GM19372 (cell line): Measurements from ENCODE around the gene CST11.
"Not testable (repeated sequence)": the region's sequence is repeated elsewhere in the genome, so short reads cannot be mapped to it uniquely, and the experiment has no call there.

Experiments
- ATAC-seq: cut with Tn5 transposase; IDR thresholded peaks from one replicate; pipeline ENCODE4 v1.9.1; 2021; ENCODE audit warnings: mild to moderate bottlenecking, low read depth, moderate library complexity; ENCODE audit not compliant: unreplicated experiment

The CST11 gene, protein sequence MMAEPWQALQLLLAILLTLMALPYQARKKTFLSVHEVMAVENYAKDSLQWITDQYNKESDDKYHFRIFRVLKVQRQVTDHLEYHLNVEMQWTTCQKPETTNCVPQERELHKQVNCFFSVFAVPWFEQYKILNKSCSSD

DNA sequence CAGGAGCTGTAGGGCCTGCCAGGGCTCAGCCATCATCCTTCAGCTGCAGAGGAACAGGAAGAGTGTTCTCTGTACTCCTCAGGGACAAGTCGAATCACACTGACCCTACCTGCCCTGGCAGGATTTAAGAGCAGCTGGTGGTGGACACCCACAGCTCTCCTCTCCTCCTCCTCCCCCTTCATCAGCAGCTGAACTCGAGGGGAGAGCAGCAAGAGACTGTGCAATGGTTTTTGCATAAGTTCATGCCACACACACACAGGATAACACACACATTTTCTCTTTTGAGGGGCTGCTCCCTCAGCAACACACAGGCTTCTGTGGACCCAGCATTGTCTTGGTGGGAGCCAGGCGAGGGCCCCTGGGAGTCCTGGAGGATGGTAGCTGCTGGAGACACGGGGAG is at the start of gene CST11:
Gene CST11, minus strand, starts transcription at position 101 of the 400 bp plus-strand sequence. Its CDS starts 65 bp downstream, at position 36.
- ATAC-seq = no peak

DNA sequence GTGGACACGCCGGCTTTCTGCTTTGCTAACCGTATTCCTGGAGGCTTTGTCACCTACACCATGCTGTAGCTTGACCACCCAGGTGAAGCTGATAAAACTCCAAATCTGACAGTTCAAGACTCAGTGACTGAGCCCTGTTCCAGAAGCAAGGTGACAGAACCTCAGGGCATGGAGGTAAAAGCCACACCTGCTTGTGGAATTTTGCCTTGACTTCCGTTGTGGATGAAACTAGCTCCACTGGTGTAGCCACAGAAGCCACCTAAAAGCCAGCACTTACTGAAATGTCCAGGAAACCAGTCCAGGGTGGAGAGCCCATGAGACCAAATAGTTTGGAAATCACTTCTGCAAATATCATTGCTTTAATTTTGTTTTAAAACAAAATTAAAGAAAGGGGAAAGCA is 49.2 kb upstream of the CST11 start:
- no peak for ATAC-seq

DNA sequence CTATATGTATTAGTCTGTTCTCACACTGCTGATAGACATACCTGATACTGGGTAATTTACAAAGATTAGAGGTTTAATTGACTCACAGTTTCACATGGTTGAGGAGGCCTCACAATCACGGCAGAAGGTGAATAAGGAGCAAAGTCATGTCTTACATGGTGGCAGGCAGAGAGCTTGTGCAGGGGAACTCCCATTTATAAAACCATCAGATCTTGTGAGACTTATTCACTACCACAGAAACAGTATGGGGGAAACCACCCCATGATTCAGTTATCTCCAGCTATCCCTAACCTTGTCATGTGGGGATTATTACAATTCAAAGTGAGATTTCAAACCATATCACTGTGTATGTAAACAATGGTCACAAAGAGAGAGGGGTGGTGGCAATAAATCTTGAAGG is 44.9 kb upstream of the CST11 start:
- no peak for ATAC-seq

DNA sequence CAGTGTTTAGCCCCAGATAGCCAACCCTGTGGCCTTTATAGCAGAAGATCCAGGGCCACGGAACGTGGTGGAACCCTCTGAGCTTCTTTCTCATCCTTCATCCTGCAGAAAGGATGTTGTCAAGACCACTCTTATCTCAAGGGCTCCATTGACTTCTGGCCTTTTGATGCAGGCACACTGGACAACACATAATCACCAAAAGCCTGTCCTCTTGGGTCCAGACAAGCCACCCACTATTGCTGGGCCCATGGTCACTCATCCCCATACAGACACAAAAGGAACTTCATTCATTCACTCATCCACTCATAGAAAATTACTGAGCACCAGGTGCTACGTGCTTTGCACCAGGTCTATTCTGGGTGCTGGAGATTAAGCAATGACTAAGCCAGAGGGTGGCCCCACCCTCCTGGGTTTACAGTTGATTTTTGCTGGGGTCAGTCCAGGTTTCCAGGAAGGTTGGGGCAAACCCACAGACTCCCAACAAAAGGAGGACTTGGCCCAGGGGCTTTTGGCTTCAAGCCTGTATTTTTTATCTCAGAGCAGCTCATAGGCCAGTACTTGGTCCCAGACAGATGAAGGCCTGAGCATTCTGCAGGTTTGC is 40.6 kb upstream of the CST11 start:
- ATAC-seq = no peak

DNA sequence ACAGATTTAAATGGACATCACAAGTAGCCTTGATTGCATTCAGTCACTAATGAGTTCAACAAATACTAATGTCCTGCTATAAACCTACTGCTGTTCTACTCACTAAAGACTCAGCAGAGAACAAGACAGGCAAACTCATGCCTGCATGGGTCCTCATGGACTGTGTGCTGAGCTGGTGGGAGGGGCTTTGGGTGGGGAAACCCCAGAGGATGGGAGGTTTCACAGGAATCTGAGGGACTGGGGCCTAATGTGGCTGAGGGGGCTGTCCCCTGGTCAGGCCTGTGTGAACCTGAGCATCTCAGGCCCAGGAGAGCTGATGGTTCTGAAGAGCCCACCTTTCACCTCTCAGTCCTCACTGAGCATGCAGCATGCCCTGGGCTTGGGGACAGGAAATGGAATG is 39.6 kb upstream of the CST11 start:
- no peak for ATAC-seq

DNA sequence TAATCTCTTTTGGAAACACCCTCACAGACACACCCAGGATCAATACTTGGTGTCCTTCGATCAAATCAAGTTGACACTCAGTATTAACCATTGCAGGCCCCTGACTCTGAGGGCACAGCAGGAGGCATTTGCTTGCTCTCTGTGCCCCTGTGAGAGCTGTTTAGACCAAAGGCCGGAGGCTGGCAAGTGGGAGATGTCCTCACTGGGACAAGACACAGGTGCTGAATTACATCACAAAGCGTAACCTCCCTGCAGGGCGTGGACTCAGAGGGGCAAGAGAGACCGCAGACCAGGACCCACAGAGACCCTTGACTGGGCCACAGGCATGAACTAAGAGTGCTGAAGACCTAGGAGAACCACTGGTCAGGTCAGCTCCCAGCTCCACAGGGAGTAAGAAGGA is 38.1 kb upstream of the CST11 start, which contains the start of gene CST8:
Gene CST8, plus strand, starts transcription at position 301 of the 400 bp plus-strand sequence. CDS start 551 bp downstream, outside the sequence.
- ATAC-seq = no peak

DNA sequence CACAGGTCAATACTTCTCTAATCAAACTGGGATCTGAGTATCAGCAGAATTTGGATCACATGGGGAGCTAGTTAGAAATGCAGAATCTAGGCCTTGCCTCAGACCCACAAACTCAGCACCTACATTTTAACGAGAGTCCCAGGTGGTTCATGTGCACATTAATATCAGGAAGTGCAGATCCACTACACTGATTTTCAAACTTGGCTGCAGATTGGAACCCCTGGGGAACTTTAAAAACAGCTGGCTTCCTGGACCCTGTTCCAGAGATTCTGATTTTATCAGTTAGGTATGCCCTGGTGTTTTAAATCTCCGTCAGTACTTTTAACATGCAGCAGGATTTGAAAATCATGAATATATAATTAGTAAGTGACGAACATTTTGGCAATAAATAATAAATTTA is 36.3 kb upstream of the CST11 start:
- ATAC-seq = no peak

DNA sequence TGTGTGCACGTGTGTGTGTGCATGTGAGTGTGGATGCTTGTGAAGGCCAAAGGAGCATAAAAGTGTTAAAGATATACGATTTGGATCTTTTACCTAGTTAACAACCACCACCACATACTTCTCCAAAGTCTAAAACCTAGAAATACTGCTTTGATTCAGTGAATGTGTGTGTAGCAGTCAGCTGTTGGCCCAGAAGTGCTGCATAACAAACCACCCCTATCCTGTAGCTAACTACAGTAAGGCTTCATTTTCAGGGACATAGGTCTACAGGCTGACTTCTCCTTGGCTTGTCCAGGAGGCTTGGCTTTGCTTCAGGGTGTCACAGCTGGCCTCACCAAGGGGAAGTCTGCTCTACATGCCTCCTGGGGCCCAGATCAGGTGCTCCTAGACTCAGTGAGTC is 35.8 kb upstream of the CST11 start:
- no peak for ATAC-seq

DNA sequence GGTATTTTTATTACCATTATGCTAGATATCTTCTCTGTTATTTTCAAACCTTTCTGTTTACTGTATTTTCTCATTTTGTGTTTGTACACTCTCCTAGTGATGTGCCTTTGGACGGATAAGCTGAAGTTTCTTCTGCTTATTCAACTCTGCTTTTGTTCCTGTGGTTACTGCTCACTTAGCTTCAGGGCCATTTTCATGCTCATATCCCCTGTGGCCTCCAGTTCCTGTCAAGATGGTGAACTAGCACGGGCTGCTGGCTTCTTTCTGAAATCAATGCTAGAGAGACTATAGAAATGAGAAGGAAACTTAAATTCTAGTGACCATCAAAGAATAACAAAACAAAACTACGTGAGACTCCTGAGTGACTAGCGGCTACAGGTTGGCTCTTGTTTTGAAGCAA is 31.4 kb upstream of the CST11 start:
- ATAC-seq = no peak

DNA sequence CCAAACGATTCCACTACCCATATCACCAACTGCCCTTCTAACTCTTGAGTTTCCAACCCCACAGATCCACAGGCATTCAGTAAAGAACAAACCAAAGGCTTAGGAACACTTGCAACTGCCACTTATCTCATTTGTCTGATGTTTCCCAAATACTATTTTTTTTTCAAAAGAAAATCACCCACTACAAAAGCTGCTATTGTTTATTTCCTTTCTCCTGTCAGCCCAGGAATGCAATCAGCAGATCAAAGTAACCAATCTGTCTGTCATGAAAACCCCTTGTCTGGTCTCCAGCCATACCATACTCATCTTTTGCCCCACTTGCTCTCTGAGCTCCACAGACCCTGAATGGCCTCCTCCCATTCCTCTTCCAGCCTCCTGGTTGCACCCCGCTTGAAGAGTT is 29.5 kb upstream of the CST11 start:
- ATAC-seq = no peak

DNA sequence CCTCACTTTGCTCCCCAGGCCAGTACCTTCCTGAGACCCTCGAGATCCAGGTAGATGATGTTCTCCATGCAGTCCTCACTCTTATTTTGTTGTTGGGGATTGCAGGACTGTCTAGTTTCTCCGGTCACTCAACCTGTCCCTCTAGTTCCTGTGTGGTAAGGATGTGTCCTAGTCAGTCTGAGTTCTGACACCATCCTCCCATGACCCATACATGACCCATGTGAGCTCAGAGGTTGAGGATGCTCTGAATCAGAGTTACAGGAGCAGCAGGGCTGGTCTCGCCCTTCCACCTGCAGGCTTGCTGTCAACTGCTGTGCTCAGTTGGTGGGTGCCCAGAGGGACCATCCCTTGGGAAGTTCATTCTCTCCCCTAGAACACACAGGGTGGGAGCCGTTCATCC is 26.4 kb upstream of the CST11 start:
- no peak for ATAC-seq

DNA sequence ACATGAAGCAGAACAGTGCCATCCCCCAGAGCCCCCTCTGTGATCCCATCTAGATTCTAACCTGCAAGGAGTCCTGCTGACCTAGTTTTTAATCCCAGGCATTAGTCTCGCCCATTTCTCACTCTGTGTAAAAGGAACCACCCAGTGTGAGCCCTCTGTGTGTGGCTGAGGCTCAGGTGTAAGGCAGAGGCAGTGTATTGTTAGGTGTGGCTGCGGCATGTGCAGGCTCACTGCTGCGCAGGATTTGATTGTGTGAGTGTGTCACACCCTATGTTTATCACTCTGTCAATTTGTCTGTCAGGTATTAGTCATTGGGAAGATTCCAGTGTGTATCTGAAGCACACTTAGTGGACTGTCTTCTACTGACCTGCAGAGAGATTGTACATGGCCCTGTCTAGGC is 24.5 kb upstream of the CST11 start:
- ATAC-seq = no peak

DNA sequence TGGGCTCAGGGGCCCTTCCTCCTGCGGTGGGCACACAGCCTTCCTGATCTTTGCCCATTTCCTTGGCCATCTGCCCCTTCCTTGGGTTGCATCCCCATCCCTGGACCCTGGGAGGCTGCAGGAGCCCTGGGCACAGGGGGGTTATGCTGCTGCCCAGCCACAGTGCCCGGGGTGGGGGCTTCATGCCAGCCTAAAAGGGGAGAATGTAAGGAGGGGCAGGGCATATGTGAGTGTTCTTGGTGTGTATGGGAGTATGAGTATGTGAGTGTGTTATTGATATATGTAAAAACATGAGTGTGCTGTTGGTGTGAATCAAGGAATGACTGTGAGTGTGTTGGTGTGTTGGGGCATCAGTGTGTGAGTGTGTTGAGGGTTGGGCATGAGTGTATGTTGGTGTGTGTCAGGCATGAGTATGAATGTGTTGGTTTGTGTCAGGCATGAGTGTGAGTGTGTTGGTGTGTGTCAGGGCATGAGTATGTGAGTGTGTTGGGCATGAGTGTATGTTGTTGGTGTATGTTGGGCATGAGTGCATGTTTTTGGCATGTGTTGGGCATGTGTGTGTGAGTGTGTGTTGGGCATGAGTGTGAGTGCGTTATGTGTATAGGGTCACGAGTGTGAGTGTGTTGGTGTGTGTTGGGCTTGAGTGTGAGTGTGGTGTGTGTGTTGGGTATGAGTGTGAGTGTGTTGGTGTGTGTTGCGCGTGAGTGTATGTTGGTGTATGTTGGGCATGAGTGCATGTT is 23.5 kb upstream of the CST11 start:
- no peak for ATAC-seq

DNA sequence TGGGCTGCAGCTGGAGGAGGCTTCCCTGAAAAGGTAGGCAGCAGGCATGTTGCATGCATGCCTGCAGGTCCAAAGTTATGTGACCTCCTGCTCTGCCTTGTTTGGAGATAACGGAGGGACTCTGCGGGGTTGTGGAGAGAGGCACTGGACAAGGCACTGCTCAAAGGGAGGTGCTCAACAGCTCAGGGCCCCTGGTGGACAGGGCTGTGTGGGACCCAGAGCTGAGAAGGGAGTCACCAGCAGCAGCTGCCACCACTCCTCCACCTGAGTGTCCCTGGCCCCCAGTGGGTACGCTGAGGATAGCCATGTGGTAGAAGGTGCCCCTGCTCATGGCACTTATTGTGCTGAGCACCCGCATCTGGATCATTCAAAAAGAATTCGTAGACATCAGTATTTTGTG is 22.7 kb upstream of the CST11 start:
- no peak for ATAC-seq

DNA sequence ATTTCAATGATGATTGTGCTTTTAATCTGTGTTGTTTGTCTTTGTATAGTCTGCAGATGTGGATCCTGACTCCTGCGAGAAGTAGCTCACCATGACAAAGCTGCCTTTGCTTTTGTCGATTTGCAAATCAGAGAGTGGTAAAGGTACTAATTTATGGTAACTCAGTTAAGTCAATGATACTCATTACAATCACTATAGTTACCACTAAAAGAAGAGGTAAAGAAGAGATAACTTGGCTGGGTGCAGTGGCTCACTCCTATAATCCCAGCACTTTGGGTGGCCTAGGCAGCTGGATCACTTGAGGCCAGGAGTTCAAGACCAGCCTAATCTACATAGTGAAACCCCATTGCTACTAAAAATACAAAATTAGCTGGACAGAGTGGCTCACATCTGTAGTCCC is 20.6 kb upstream of the CST11 start:
- not testable (repeated sequence) for ATAC-seq

DNA sequence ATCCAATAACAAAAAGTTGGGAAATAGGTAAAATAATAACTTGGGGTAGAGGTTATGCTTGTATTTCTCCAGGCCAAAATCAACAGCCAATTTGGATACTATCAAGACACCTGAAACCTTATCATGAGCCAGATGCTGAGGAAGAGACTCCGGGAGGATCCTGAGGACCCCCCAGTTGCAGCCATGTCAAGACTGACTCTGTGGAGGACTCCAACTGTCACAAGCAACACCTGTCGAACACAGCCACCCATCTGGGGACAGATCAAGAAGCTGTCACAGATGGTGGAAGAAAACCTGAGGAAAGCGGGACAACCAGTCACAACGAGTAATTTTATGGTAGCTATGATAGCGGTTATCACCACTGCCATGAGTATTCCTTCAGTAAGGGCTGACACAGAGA is 19.6 kb upstream of the CST11 start:
- not testable (repeated sequence) for ATAC-seq

DNA sequence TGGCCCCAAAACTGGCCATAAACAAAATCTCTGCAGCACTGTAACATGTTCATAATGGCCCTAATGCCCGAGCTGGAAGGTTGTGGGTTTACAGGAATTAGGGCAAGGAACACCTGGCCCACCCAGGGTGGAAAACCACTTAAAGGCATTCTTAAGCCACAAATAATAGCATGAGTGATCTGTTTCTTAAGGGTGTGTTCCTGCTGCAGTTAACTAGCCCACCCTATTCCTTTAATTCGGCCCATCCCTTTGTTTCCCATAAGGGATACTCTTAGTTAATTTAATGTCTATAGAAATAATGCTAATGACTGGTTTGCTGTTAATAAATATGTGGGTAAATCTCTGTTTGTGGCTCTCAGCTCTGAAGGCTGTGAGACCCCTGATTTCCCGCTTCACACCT is 14.3 kb upstream of the CST11 start:
- not testable (repeated sequence) for ATAC-seq

DNA sequence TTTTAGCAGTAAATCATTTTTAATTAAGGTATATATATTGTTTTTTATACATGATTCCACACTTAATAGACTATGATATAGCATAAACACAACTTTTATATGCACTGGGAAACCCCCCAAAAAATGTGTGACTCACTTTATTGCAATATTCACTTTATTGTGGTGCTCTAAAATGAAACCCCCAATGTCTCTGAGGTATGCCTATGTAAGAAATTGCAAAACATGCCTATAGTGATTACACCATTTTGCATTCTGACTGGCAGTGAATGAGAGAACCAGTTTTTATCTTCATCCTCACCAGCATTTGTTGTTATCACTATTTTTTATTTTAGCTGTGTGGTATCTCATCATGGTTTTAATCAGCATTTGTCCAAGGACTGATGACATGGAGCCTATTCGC is 8.5 kb upstream of the CST11 start:
- no peak for ATAC-seq

DNA sequence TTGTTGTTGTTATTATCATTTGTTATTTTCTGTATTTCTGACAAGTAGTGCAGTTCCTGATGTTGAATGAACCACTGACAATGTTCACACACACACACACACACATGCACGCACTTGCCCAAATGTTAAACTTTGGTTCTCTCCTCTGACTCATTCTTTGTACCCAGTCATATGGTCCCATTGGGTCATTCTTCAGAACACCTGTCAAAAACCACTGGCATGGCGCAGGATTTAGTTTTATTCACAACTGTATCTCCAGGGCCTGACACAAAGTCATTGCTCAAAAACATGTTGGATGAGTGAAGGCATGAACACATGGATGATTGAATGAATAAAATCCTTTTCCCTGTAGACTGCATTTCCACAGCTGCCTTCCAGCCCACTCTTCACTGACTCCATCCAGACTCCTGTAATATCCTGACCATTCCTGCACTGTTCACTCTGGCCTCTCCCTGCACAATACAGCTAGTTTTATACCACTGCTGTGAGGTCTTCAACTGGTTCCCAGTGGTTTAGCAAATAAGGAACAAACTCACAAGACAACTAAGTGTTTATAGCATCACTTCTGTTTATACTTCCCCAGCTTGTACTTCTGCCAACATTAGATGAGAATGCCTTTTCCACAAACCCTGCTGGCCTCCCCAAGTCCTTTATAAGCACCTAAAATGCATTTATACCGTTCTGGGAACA is 6.9 kb upstream of the CST11 start:
- no peak for ATAC-seq

DNA sequence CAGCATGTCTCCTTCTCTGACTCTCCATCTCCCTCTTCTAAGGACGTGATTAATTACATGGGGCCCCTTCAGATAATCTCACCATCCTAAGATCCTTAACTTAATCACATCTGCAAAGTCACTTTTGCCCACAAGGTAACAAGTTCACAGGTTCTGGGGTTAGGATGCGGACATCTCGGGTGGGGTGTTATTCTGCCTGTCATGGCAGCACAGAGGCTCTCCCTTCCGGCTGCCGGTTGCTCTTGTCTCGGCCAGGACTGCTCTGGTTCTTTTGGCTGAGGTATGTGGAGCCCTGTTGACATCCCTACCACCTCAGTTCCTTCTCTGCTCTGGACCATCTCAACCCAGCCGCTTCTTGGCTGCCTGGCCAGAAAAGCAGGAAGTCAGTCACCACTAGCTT is 4.2 kb upstream of the CST11 start:
- ATAC-seq = no peak

DNA sequence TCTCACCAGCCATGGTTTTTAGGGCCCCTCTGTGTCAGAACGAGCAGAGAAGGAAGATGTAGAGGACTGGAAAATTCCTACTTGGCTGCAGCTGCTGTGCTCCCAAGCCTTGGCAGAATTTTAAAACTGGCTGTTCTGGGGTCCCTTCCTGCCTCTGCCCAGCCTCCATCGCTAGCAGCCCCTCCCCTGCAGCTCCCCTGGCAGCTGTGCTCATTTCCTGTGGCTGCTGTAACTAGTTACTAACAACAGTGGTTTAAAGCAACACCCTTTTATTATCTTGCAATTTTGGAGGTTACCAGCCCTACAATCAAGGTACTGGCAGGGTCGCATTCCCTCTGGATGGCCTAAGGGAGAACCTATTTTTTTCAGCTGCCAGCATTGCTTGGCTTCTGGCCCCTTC is 3.7 kb upstream of the CST11 start:
- no peak for ATAC-seq
